NK-92 (cell line): ENCODE measurements around the gene PPTC7.
"Not testable (repeated sequence)": the region's sequence is repeated elsewhere in the genome, so short reads cannot be mapped to it uniquely, and the experiment has no call there.

ENCODE experiments used
- DNase-seq: peaks from one replicate; lab custom pipeline; 2025; ENCODE audit not compliant: unreplicated experiment; lab: John Stamatoyannopoulos, UW

Gene PPTC7

GRCh38 chr12:110562386-110562785 lies 20.7 kb downstream of the PPTC7 start:
- not testable (repeated sequence) for DNase-seq

DNA sequence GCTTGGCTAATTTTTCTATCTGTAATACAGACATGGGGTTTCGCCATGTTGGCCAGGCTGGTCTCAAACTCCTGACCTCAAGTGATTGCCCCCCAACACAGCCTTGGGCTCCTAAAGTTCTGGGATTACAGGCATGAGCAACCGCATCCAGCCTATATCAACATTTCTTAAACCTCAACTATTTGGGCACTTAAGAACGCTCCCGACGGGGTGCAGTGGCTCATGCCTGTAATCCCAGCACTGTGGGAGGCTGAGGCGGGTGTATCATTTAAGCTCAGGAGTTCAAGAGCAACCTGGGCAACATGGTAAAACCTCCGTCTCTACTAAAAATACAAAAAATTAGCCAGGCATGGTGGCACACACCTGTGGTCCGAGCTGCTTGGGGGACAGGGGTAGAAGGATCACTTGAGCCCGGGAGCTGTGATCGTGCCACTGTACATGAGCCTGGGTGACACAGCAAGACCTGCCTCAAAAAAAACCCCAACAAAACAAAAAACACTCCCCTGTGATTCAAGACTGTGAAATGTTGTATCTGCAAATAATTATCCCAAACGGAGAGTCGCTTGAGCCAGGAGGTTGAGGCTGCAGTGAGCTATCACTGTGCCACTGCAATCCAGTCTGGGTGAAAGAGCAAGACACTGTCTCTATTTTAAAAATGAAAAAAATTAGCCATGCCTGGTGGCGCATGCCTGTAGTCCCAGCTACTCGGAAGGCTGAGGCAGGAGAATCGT lies 21.5 kb downstream of the PPTC7 start:
- DNase-seq, result no peak

DNA sequence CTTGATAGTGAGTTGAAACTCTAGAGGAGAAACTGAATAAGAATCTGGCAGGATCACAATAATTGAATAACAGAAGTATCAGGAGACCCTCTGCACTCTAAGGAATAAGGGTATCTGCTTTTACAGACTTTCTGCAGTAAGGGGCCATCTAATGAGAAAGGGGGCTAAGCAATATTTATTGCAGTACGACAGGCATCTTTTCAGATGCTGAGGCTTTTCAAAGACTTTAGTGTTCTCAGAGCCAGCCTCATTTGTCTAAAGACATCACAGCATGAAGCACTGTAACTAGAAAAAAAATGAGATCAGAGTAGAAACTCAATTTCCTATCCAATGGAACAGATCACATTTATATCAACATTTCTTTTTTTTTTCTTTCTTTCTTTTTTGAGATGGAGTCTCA lies 22.2 kb downstream of the PPTC7 start:
- no peak for DNase-seq

- no peak for DNase-seq
These were observed 23.1 kb downstream of the PPTC7 start for GRCh38 chr12:110560048-110560447.

DNA sequence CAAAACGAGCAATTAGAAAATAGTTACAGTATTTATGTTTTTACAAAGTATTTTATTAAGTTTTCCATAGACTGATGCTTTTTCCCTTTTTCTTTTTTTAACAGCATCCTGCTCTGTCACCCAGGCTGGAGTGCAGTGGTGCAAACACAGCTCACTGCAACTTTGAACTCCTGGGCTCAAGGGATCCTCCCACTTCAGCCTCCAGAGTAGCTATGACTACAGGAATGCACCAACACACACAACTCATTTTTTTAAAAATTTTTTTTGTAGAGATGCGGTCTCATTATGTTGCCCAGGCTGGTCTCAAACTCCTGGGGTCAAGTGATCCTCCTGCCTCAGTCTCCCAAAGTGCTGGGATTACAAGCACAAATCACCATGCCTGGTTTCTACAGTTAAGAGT lies 24.2 kb downstream of the PPTC7 start:
- DNase-seq, result not testable (repeated sequence)

GRCh38 chr12:110557300-110557699 lies 25.8 kb downstream of the PPTC7 start:
- no peak for DNase-seq

DNA sequence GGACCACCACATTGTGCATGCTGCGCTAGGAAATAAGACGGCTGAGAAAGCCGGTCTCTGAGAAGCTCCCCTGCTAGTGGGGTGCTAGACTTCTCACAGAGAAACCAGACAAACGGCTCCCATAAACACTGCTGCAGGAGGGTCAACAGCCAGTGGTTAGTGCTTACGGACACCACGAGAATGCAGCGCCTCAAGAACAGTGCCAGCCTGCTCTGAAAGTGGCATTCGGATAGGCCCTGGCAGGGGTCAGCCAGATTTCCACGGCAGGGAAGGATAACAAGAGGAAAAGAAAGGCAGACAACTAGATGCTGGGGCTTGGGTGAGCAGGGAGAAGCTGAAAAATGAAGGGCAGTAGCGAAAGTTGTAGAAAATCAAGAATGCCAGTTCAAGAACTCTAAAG lies 26.4 kb downstream of the PPTC7 start:
- no peak for DNase-seq

DNA sequence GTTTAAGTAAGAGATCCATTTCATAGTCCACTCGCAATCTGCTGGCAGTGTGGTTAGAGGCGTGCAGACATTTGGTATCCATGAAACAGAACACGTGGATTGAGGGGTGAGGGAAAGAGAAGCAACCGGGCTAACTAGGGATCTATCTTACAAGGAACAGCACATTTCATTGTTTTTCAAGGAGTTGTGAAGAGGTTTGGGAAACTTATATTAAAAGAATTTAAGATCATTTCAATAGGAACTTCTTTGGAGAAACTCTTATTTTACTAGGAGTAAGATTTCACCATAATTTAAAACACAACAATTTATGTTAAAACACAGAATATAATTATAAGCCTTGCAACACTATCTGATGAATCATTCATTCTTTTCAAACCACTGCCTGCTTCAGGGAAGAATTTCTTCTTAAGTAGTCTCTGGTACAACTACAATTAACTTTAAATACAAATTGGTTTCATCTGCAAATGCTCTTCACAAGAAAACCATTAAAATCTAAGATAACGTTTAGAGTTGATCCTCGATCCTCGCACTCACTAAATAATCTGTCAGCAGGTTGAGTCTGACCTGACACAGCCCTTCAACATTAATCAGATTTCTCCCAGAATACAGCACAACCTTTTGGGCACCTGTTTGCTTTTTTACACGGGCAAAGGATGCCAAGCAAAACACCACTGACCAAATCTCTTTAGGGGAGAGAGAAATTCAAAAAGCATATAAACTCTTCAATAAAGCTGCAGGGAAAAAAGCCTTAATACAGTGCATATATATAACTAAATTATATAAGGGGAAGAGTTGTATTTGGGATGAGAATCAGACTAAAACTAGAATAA lies 27.3 kb downstream of the PPTC7 start:
- DNase-seq, result no peak

DNA sequence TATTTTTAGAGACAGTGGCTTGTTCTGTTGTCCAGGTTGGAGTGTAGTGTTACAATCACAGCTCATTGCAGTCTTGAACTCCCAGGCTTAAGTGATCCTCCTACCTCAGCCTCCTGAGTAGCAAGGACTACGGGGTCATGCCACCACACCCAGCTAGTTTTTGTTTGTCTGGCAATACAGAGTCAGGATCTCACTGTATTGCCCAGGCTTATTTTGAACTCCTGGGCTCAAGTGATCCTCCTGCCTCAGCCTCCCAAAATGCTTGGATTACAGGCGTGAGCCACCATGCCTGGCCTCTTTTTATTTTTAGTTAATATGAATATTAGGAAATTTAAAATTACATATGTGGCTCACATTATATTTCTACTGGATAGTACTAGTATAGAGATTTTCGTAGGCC lies 28.9 kb downstream of the PPTC7 start:
- no peak for DNase-seq

DNA sequence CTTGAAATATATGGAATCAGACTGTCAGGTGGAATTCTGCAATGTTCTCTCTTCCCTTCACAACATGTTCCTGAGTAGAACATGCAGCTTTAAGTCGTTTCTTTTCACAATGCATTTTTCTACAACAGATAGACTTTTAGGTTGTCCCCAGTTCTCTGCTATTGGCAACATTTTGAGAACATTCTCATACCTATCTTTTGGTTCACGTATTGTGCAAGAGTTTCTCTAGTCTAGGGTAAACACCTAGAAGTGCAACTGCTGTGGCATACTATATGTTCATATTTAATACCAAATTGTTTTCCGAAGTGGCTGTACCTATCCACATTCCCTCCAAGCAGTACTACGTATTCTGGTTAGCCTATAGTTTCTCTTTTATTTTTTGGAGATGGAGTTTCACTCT lies 32.1 kb downstream of the PPTC7 start:
- no peak for DNase-seq

GRCh38 chr12:110549716-110550115 lies 33.4 kb downstream of the PPTC7 start:
- DNase-seq, result no peak

- DNase-seq, result no peak
These were observed 34.4 kb downstream of the PPTC7 start for GRCh38 chr12:110548678-110549077.

- no peak for DNase-seq
These were observed 36.0 kb downstream of the PPTC7 start for GRCh38 chr12:110547090-110547489.

GRCh38 chr12:110546339-110546738 lies 36.8 kb downstream of the PPTC7 start:
- no peak for DNase-seq

DNA sequence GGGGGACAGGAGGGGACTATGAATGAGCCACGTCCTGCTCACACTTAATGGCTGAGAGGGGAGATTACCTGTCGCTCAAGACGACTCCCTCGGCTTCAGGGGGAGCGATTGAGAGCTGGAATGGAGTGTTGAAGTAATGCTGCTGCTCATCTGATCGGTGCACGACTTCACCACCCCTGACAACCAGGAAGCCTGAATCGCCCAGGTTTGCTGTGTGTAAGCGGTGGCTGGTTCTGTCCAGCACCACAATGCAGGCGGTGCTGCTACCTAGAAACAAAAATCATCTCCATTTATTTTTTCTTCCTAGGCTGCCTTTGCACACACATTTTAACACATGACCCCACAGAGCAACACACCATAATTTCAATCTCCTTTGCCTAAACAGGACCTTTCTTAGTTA lies 37.3 kb downstream of the PPTC7 start:
- DNase-seq, result no peak

DNA sequence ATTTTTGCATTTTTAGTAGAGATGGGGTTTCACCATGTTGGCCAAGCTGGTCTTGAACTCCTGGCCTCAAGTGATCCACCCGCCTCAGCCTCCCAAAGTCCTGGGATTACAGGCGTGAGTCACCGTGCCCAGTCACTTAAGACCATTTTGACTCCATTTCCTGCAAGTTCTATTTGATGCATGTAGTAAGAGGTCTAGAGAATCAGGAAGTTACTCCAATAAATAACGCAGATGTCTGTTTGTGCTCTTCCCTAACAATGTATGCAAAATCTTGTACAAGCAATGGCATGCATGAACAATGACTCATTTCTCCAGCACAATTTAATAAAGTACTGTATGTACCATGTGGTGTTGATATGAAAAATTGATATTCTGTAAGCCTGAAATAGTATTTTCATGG lies 37.9 kb downstream of the PPTC7 start:
- DNase-seq, result not testable (repeated sequence)

DNA sequence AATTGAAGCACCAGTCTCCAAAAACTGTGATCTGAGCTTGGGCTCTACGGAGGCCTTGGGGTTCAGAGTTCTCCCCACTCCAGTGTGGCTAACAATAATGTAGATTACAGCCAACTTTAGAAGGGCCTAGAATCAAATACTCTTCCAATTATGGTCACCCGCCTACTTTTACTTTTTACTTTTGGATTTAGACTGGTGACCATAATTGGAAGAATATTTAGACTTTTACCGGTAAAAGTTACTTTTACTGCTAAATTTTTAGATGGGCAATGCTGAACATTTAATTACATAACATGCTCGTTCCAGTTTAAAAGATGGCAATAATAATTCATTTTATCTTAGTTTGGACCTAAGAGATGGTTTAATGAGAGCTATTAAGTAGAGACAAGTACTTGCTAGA lies 39.2 kb downstream of the PPTC7 start:
- DNase-seq, result no peak

GRCh38 chr12:110543252-110543959 lies 39.7 kb downstream of the PPTC7 start:
- no peak for DNase-seq

GRCh38 chr12:110540048-110540447 lies 43.1 kb downstream of the PPTC7 start:
- DNase-seq, result no peak

- DNase-seq, result no peak
These were observed 44.1 kb downstream of the PPTC7 start for GRCh38 chr12:110538869-110539622.
